Left colon (tissue), 2 donors: ENCODE results near the gene CCDC149. TPM values are rescaled to one million over a fixed set of nuclear protein-coding genes. Genes with fewer than 3 reads are reported as not detected.
A peak's percentile ranks its signal among the peaks of the same experiment; 100 is the strongest.

Experiments
- ATAC-seq: fragments of 200-7000 bp; cut with Tn5 transposase; one replicate; pipeline ENCODE4 v1.9.1; 2020; ENCODE audit warnings: mild to moderate bottlenecking, moderate library complexity
- DNase-seq, 2 donors: peaks; one replicate each; pipeline ENCODE4 v3.0.0-alpha.2; 2020
- intact Hi-C, 2 donors: fragments of 100-400 bp; cut with DNase I in 1 of 2; cut with micrococcal nuclease in 1 of 2; formaldehyde crosslinking; loops; one replicate each; pipeline versions ENCODE4 v1.11.2 to v1.14.0; 2022; cut with DNase I, micrococcal nuclease
- total RNA-seq, 2 donors: library from RNA; stranded (reverse); fragmentation: NEBNext Ultra II Directional; extraction: Animal tissue kit (Norgen Biotek cat#: 25700); gene quantifications; one replicate each; pipeline ENCODE4 v1.2.1, GENCODE V29; 2021
- donor health status: DM: no; HTN: no; CAD: no.
- donor health status: DM: yes; HTN: yes; CAD: no.

Gene CCDC149
- total RNA-seq, 2 donors from 2014 or later = 14.2 to 15.4 TPM

GRCh38 chr4:24855741-24856140 lies 57.1 kb downstream of the CCDC149 start:
- ATAC-seq (no peak), DNase-seq (no peak)
- intact Hi-C loops = no loop called here

DNA sequence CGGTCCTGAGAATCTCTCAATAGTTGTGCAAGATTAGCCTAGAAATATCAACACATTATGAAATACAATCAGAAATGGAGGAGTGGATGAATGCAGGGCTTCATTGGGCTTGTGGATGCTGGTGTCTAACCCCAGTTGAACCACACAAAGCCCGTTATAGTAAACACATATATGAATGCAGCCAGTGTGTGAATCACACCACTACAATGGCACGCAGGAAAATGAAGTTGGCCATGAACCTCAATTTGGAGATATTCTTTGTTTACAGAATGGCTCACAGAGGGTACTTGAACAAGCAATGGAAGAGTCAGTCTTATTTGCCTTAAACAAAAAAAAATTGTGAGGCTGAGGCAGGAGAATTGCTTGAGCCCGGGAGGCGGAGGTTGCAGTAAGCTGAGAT lies 59.7 kb downstream of the CCDC149 start:
- intact Hi-C loops = no loop called here
- ATAC-seq (no peak), DNase-seq (no peak)

DNA sequence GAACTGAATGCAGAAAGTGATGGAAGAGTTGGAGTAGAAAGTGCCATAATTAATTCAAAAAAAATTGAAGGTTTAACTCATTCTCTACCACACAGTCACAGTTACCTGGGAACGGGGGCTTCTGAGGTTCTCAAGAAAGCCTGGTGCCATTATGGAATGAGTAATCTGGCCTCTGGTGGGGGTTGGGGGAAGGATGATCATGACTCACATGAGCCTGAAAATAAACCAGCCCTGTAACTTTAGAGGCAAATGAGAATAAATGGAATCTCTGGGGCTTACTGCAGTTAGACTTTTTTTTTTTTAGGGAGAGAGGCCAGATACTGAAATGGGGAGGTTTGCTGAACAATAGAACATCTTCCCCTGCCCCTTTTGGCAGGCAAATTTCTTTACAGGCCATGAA lies 62.2 kb downstream of the CCDC149 start:
- ATAC-seq (no peak), DNase-seq (no peak)
- intact Hi-C loops = no loop called here

DNA sequence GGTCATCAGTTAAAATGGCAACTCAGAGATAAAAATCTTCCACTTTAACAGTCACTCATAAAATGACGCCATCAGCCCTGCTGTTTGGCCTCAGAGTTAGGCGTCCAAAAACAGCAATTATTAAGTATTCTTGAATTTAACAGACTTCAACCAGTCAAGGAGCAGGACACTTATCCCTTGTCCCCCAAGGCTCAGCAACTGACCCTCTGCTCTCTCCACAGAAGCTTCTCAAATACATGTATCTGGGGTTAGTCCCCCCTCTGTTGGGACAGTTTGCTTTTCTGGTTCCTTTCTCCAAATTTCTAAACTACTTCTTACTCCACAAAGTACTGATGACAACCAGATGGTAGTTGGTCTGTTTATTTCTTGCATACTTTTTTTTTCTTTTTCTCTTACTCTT lies 63.1 kb downstream of the CCDC149 start:
- ATAC-seq (no peak), DNase-seq (no peak)
- intact Hi-C loops = no loop called here

- no peak for ATAC-seq
- intact Hi-C loops = no loop called here
These were observed 63.5 kb downstream of the CCDC149 start for GRCh38 chr4:24849351-24849750.

GRCh38 chr4:24846716-24847115 lies 66.1 kb downstream of the CCDC149 start:
- intact Hi-C loops = no loop called here
- ATAC-seq = peak; percentile 59
- no peak for DNase-seq

More at GRCh38 chr4:24849351-24849750, 63.5 kb downstream of the CCDC149 start:
- DNase-seq = no peak

DNA sequence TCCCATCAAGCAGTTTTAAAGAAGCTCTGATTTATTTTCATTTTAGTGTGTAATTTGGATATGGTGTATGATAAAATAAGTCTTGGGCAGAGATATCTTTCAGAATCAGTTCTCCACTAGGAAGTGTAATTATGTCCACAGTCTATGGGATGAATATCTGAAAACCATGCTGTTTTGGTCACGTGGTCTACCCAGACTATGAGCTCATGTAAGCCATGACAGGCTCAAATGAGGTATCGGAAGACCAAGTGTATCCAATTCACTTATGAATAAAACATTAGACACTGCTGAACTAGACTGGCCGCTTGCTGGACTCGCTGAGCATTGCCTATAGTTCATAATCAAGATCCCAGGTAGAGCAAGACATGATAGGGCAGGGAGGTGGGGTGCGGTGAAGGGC lies 66.9 kb downstream of the CCDC149 start:
- intact Hi-C loops = no loop called here
- no peak for ATAC-seq

DNA sequence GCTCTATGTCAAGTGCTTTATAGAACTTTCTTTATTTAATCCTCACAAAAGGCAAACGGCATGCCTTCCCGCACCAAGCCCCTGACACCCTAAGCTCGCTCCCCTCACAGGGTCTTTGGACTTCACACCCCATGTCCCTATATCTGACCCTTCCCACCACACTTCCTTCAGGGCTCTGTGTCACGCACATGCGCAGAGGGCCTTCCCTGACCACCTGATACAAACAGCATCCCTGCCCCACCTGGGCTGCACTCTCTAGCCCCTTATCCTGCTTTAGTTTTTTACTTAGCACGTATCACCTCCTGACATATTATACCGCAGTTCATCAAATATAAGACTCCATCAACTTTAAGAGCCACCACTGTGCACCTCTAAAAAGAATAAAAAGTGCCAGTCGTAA lies 67.7 kb downstream of the CCDC149 start:
- DNase-seq (no peak), ATAC-seq (no peak)
- intact Hi-C loops = no loop called here

More for the DNA sequence above, 66.9 kb downstream of the CCDC149 start:
- no peak for DNase-seq

GRCh38 chr4:24843096-24843495 lies 69.7 kb downstream of the CCDC149 start:
- ATAC-seq (no peak), DNase-seq (no peak)
- intact Hi-C loops = no loop called here

DNA sequence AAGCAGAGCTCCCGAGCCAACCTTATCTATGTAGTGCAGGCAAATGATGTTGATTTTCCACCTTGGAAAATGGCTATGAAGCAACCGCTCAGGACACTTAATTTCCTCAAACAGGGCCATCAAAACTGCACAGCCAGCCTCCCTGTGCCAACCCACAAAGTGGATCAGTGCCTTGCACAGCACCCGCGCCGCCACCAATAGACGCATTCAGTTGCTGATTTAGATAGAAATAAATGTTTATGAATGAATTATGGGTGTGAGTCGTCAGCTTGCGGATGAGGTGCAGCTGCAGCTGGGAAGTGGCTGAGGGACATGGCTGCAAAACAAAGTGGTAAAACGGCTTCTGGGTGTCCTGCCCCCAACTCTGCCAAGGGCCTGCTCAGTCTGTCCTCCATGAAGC lies 70.5 kb downstream of the CCDC149 start:
- ATAC-seq (peak; percentile 87), DNase-seq (peak in 1 of 2 donors; percentile 42)
- intact Hi-C loops = no loop called here

- ATAC-seq (no peak), DNase-seq (no peak)
- intact Hi-C loops = no loop called here
These were observed 71.9 kb downstream of the CCDC149 start for GRCh38 chr4:24840826-24841543.

DNA sequence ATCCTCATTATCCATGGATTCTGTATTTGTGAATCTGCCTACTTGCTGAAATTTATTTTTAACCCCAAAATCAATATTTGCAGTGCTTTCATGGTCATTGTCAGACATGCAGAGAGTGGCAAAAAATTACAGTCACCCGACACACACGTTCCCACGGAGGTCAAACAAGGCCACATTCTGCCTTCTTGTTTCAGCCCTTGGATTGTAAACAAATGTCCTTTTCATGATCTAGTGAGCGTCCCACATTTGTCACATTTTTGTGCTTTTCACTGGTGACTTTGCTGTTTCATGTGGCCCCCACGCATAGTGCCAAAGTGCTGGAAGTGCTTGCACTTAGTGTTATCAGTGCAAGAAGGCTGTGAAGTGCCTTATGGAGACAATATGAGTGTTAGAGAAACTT lies 72.5 kb downstream of the CCDC149 start:
- intact Hi-C loops = no loop called here
- no peak for ATAC-seq
- DNase-seq = no peak

- no peak for DNase-seq
- ATAC-seq = no peak
- intact Hi-C loops = no loop called here
These were observed 75.1 kb downstream of the CCDC149 start for GRCh38 chr4:24837781-24838180.

- intact Hi-C loops = no loop called here
- DNase-seq (no peak), ATAC-seq (no peak)
These were observed 75.5 kb downstream of the CCDC149 start for GRCh38 chr4:24837336-24837735.

DNA sequence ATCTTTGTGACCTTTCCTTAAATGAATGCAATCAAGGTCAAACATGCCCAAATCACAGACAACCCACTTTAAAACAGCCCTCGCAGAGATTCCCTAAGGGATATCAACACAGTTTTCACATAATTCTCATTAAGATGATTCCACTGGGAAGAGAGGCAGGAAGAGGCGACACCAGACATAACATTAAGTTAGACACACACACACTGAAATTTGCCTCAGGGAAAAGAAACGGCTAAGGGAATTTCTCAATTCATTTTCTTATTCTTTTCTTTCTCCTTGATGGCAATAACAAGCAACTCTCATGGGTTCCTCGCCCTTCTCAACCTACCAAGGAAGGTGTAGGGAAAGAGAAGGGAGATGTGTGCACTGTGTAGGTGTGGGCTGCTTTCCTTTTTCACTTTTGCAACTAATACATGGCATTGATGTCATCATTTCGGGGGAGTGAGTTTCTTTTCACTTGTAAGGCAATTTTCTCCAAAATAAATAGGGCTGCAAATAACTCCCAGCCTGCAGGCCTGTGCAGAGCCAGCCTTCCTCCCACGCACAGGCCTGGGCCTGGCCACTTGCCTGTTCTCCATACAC lies 76.1 kb downstream of the CCDC149 start:
- ATAC-seq (no peak), DNase-seq (no peak)
- intact Hi-C loops = no loop called here

- ATAC-seq (no peak), DNase-seq (no peak)
- intact Hi-C loops = no loop called here
These were observed 77.1 kb downstream of the CCDC149 start for GRCh38 chr4:24835696-24836095.

- intact Hi-C loops = no loop called here
- DNase-seq = no peak
- ATAC-seq = no peak
These were observed 81.2 kb downstream of the CCDC149 start for GRCh38 chr4:24831637-24832036.

- ATAC-seq = no peak
- intact Hi-C loops = no loop called here
- no peak for DNase-seq
These were observed 88.1 kb downstream of the CCDC149 start for GRCh38 chr4:24824720-24825119.

DNA sequence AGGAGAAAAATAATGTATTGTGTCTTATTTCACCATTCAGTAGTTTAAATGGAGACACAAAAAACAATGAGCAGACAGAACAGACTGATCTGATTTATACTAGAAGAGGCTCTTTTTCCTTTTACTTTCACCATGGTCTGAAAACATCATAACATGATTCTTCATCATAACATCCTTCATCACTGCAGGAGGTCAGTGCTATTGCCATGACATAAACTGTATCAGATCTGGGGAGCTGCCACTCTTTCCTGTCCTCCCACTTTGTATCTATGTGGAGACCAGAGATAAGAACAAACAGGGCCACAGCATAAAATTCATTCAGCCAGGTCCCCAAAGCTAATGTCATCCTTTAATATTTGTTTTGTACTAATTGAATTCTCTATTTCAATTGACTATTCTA lies 92.3 kb downstream of the CCDC149 start:
- intact Hi-C loops = no loop called here
- DNase-seq (no peak), ATAC-seq (no peak)

- intact Hi-C loops = no loop called here
- DNase-seq (no peak), ATAC-seq (no peak)
These were observed 96.0 kb downstream of the CCDC149 start for GRCh38 chr4:24816797-24817196.

DNA sequence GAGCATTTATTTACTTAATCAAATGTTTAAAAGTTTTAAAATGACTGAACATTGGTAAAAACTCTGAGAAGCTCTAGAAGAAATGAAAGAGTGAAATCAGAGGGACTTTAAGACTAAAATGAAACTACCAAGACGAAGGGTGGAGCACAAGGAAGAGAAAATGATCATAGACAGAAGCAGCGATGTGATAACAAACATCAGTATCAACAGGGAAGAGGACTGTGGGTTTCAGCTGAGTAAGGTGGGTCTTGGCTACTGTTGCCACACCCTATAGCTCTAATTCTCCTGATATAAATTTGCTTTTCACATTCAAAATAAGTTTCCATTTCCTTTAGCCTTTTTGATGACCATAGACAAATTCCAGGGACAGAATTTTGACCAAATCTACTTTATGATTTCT lies 99.1 kb downstream of the CCDC149 start:
- peak; percentile 67 for ATAC-seq
- intact Hi-C loops = no loop called here

More for the DNA sequence above, 99.1 kb downstream of the CCDC149 start:
- no peak for DNase-seq
